HepG2 (cell line): Measurements from ENCODE around the gene ZKSCAN3. TPM values are rescaled to one million over a fixed set of nuclear protein-coding genes. Genes with fewer than 3 reads are reported as not detected.

Experiments used
- FIP1L1 ChIP-seq: fragments of 200-400 bp; formaldehyde crosslinking; IDR thresholded peaks from 2 replicates; pipeline ENCODE4 v1.6.1; 2018; ENCODE audit warnings: low read depth, mild to moderate bottlenecking, low read length, moderate library complexity, borderline replicate concordance; ENCODE audit not compliant: insufficient read depth
- IKZF4 ChIP-seq: sonication (generic); formaldehyde crosslinking; IDR thresholded peaks from 2 replicates; pipeline ENCODE4 v1.5.1; 2020; ENCODE audit warnings: borderline replicate concordance, mild to moderate bottlenecking, low read depth, missing genetic modification reagents; ENCODE audit errors: not compliant biosample characterization
- MIER3 ChIP-seq: IDR thresholded peaks from 2 replicates; pipeline ENCODE4 v1.6.1; 2016; ENCODE audit warnings: missing compliant biosample characterization, borderline replicate concordance
- NCOA2 ChIP-seq: sonication (generic); formaldehyde crosslinking; IDR thresholded peaks from 2 replicates; pipeline ENCODE4 v1.8.0; 2022; ENCODE audit warnings: inconsistent platforms
- NFIB ChIP-seq: sonication (generic); formaldehyde crosslinking; IDR thresholded peaks from 2 replicates; pipeline ENCODE4 v1.9.0; 2021; ENCODE audit warnings: missing genetic modification reagents, mild to moderate bottlenecking, borderline replicate concordance
- NFIC ChIP-seq: IDR thresholded peaks from 2 replicates; pipeline ENCODE4 v1.6.1; 2012; ENCODE audit warnings: mild to moderate bottlenecking, low read length, inconsistent platforms
- SIN3A ChIP-seq: IDR thresholded peaks from 2 replicates; pipeline ENCODE4 v1.6.1; 2011; ENCODE audit warnings: low read depth, mild to moderate bottlenecking, control low read depth, low read length, borderline replicate concordance
- SP140L ChIP-seq: sonication (generic); formaldehyde crosslinking; IDR thresholded peaks from 2 replicates; pipeline ENCODE4 v1.4.0; 2020; ENCODE audit warnings: missing genetic modification reagents, borderline replicate concordance
- ZNF124 ChIP-seq: sonication (generic); formaldehyde crosslinking; IDR thresholded peaks from 2 replicates; pipeline ENCODE4 v1.4.0; 2020; ENCODE audit warnings: missing genetic modification reagents
- ZNF3 ChIP-seq: IDR thresholded peaks from 2 replicates; pipeline ENCODE4 v1.7.0; 2017; ENCODE audit warnings: inconsistent platforms
- ZNF430 ChIP-seq: sonication (generic); formaldehyde crosslinking; IDR thresholded peaks from 2 replicates; pipeline ENCODE4 v1.9.0; 2021; ENCODE audit warnings: mild to moderate bottlenecking, missing genetic modification reagents
- ZNF772 ChIP-seq: sonication (generic); formaldehyde crosslinking; IDR thresholded peaks from 2 replicates; pipeline ENCODE4 v1.5.0; 2020; ENCODE audit warnings: mild to moderate bottlenecking, missing genetic modification reagents
- ZNF777 ChIP-seq: sonication (generic); formaldehyde crosslinking; IDR thresholded peaks from 2 replicates; pipeline ENCODE4 v1.4.0; 2020; ENCODE audit warnings: missing genetic modification reagents
- polyA plus RNA-seq, 8 experiments: library from polyadenylated mRNA; depleted of rRNA in 3 of 8; stranded (reverse) in 7 of 8; unstranded in 1 of 8; fragments of >200 nt; fragmentation: Illumina TruSeq in 4 of 8; extraction: Trizol in 4 of 8; gene quantifications; 2 replicates each; pipeline versions ENCODE4 v1.2.1 to v1.2.3, GENCODE V29; 2011 to 2016; ENCODE audit warnings: low read depth in 4 of 8, missing spikeins in 1 of 8, mixed read lengths in 1 of 8; ENCODE audit not compliant: insufficient read depth in 1 of 8
- total RNA-seq, 5 experiments: library from RNA; depleted of rRNA; stranded (reverse); fragments of >200 nt; fragmentation: Illumina TruSeq; extraction: Trizol; gene quantifications; 2 replicates each; pipeline ENCODE4 v1.2.3, GENCODE V29; 2016; ENCODE audit warnings: low read depth in 1 of 5
- TF ChIP-seq, protein P1 (sequence below): sonication (generic); formaldehyde crosslinking; IDR thresholded peaks from 2 replicates; pipeline ENCODE4 v1.4.0; 2020; ENCODE audit warnings: missing genetic modification reagents
- TF ChIP-seq, protein P2 (sequence below): sonication (generic); formaldehyde crosslinking; IDR thresholded peaks from 2 replicates; pipeline ENCODE4 v1.4.0; 2020; ENCODE audit warnings: missing genetic modification reagents
- TF ChIP-seq, protein P3 (sequence below): sonication (generic); formaldehyde crosslinking; IDR thresholded peaks from 2 replicates; pipeline ENCODE4 v1.5.0; 2020; ENCODE audit warnings: missing genetic modification reagents
- TF ChIP-seq, protein P4 (sequence below): fragments of 450-650 bp; IDR thresholded peaks from 2 replicates; pipeline ENCODE4 v1.6.1; 2017; ENCODE audit warnings: mild to moderate bottlenecking
- TF ChIP-seq, protein P5 (sequence below), 2 experiments: IDR thresholded peaks; 2 replicates each; pipeline ENCODE4 v1.6.1; 2011 to 2012; ENCODE audit warnings: low read length in 2 of 2, borderline replicate concordance in 1 of 2, low read depth in 1 of 2, mild to moderate bottlenecking in 1 of 2, moderate library complexity in 1 of 2

ZKSCAN3 gene
- total and polyA plus RNA-seq, 2 of the 13 experiments (the other 11 are each of a cell fraction or from before 2014, with no cell fraction given), result 3.3 to 7.4 TPM

DNA sequence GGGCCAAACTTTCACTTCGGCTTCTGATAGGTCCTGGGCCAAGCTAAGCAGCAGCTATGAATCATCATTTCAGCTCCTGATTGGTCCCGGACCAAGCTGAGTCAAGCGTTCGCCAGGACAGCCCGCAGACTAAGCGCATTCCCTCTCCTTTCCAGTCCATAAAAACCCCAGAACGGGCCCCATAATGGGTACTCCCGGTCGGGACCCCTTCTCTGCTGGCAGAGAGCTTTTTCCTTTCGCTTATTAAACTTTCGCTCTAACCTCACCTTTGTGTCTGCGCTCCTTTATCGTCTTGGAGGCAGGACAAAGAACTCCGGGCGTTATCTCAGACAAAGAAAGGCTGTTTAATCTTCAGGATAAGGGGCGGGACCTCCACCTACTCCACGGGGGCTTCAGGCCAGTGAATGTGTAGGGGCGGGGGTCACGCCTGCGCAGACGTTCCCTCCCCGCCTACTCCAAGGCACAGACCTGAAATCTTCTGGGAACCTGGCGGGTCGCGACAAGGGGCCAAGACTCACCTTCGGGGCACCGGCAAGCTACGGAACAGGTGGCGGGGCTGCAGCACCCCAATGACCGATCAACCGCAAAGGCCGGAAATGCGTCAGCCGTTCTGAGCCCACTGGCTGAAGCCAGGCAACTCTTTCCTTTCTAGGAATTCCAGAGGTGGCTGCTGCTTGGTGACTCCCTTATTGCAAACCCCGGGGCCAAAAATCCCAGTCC, 14.0 kb upstream of the ZKSCAN3 start, which contains the start of gene ZSCAN31 (continued):
- TF ChIP-seq SP140L (CRISPR knock-in tag) (peak; percentile 95), FIP1L1 (no peak; the same call in 1 of the 2 replicates), IKZF4 (peak; percentile 42), ZNF777 (CRISPR knock-in tag) (no peak), SIN3A (peak; percentile 18; the same call in 1 of the 2 replicates), MIER3 (CRISPR knock-in tag) (no peak; the same call in 1 of the 2 replicates), ZNF124 (peak; percentile 58; the same call in 1 of the 2 replicates), NCOA2 (CRISPR knock-in tag) (peak; percentile 22; the same call in 1 of the 2 replicates), ZNF430 (CRISPR knock-in tag) (peak; percentile 81), ZNF3 (CRISPR knock-in tag) (no peak), NFIB (CRISPR knock-in tag) (no peak), ZNF772 (CRISPR knock-in tag) (0 out of 2 replicates have a peak, but pooled peaks have one; percentile 15), NFIC (peak; percentile 71)
- TF ChIP-seq, protein P1, sequence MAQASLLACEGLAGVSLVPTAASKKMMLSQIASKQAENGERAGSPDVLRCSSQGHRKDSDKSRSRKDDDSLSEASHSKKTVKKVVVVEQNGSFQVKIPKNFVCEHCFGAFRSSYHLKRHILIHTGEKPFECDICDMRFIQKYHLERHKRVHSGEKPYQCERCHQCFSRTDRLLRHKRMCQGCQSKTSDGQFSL, result no peak
- TF ChIP-seq, protein P2, sequence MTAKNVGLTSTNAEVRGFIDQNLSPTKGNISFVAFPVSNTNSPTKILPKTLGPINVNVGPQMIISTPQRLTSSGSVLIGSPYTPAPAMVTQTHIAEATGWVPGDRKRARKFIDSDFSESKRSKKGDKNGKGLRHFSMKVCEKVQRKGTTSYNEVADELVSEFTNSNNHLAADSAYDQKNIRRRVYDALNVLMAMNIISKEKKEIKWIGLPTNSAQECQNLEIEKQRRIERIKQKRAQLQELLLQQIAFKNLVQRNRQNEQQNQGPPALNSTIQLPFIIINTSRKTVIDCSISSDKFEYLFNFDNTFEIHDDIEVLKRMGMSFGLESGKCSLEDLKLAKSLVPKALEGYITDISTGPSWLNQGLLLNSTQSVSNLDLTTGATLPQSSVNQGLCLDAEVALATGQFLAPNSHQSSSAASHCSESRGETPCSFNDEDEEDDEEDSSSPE (CRISPR knock-in tag), result peak; percentile 59
- TF ChIP-seq, protein P3, sequence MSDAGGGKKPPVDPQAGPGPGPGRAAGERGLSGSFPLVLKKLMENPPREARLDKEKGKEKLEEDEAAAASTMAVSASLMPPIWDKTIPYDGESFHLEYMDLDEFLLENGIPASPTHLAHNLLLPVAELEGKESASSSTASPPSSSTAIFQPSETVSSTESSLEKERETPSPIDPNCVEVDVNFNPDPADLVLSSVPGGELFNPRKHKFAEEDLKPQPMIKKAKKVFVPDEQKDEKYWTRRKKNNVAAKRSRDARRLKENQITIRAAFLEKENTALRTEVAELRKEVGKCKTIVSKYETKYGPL (CRISPR knock-in tag), result peak; percentile 44; the same call in 1 of the 2 replicates
- TF ChIP-seq, protein P4, sequence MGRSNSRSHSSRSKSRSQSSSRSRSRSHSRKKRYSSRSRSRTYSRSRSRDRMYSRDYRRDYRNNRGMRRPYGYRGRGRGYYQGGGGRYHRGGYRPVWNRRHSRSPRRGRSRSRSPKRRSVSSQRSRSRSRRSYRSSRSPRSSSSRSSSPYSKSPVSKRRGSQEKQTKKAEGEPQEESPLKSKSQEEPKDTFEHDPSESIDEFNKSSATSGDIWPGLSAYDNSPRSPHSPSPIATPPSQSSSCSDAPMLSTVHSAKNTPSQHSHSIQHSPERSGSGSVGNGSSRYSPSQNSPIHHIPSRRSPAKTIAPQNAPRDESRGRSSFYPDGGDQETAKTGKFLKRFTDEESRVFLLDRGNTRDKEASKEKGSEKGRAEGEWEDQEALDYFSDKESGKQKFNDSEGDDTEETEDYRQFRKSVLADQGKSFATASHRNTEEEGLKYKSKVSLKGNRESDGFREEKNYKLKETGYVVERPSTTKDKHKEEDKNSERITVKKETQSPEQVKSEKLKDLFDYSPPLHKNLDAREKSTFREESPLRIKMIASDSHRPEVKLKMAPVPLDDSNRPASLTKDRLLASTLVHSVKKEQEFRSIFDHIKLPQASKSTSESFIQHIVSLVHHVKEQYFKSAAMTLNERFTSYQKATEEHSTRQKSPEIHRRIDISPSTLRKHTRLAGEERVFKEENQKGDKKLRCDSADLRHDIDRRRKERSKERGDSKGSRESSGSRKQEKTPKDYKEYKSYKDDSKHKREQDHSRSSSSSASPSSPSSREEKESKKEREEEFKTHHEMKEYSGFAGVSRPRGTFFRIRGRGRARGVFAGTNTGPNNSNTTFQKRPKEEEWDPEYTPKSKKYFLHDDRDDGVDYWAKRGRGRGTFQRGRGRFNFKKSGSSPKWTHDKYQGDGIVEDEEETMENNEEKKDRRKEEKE, result no peak
- TF ChIP-seq, protein P5, sequence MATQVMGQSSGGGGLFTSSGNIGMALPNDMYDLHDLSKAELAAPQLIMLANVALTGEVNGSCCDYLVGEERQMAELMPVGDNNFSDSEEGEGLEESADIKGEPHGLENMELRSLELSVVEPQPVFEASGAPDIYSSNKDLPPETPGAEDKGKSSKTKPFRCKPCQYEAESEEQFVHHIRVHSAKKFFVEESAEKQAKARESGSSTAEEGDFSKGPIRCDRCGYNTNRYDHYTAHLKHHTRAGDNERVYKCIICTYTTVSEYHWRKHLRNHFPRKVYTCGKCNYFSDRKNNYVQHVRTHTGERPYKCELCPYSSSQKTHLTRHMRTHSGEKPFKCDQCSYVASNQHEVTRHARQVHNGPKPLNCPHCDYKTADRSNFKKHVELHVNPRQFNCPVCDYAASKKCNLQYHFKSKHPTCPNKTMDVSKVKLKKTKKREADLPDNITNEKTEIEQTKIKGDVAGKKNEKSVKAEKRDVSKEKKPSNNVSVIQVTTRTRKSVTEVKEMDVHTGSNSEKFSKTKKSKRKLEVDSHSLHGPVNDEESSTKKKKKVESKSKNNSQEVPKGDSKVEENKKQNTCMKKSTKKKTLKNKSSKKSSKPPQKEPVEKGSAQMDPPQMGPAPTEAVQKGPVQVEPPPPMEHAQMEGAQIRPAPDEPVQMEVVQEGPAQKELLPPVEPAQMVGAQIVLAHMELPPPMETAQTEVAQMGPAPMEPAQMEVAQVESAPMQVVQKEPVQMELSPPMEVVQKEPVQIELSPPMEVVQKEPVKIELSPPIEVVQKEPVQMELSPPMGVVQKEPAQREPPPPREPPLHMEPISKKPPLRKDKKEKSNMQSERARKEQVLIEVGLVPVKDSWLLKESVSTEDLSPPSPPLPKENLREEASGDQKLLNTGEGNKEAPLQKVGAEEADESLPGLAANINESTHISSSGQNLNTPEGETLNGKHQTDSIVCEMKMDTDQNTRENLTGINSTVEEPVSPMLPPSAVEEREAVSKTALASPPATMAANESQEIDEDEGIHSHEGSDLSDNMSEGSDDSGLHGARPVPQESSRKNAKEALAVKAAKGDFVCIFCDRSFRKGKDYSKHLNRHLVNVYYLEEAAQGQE (IDR thresholded peaks at IDR 0.05; ENCODE audit: borderline replicate concordance in 1 of 2, low read depth in 1 of 2, low read length in 2 of 2), result peak in 1 of 2 experiments; percentile 19; a peak in 1 of 4 replicates
